Medulla oblongata (tissue), 1 donor: ENCODE data around the gene ALKBH4.
A peak's percentile ranks its signal among the peaks of the same experiment; 100 is the strongest.
"Not testable (repeated sequence)": the region's sequence is repeated elsewhere in the genome, so short reads cannot be mapped to it uniquely, and the experiment has no call there.

Experiments used
- DNase-seq: peaks from one replicate; pipeline ENCODE4 v3.0.0-alpha.2; 2015; ENCODE audit errors: extremely low spot score

Gene ALKBH4

GRCh38 chr7:102455596-102455995 is 9.1 kb downstream of the ALKBH4 start:
- DNase-seq = no peak

GRCh38 chr7:102454932-102455331 is 9.7 kb downstream of the ALKBH4 start:
- not testable (repeated sequence) for DNase-seq

GRCh38 chr7:102454468-102454867 is 10.2 kb downstream of the ALKBH4 start:
- DNase-seq = no peak

GRCh38 chr7:102453319-102453718 is 11.3 kb downstream of the ALKBH4 start:
- DNase-seq = no peak

- no peak for DNase-seq
Observed at GRCh38 chr7:102452451-102452850, 12.2 kb downstream of the ALKBH4 start.

GRCh38 chr7:102451371-102452054 is 13.2 kb downstream of the ALKBH4 start:
- DNase-seq = no peak

GRCh38 chr7:102450242-102450641 is 14.4 kb downstream of the ALKBH4 start:
- DNase-seq = no peak

GRCh38 chr7:102449136-102449535 is 15.5 kb downstream of the ALKBH4 start:
- no peak for DNase-seq

- no peak for DNase-seq
Observed at GRCh38 chr7:102447311-102447710, 17.4 kb downstream of the ALKBH4 start.

- no peak for DNase-seq
Observed at GRCh38 chr7:102446387-102447156, 18.1 kb downstream of the ALKBH4 start.

- DNase-seq = no peak
Observed at GRCh38 chr7:102445674-102446071, 19.0 kb downstream of the ALKBH4 start.

GRCh38 chr7:102444961-102445673 is 19.5 kb downstream of the ALKBH4 start:
- DNase-seq = no peak

- DNase-seq = peak; percentile 51
Observed at GRCh38 chr7:102439963-102440795, 24.5 kb downstream of the ALKBH4 start.

- no peak for DNase-seq
Observed at GRCh38 chr7:102436118-102436517, 28.5 kb downstream of the ALKBH4 start.

- no peak for DNase-seq
Observed at GRCh38 chr7:102434039-102434486, 30.6 kb downstream of the ALKBH4 start.

GRCh38 chr7:102433219-102434038 is 31.2 kb downstream of the ALKBH4 start, which contains the start of gene ORAI2:
TSS of gene ORAI2 (plus strand) at chr7:102433575. CDS start at chr7:102438957, 5,382 bp downstream.
- peak; percentile 76 for DNase-seq

GRCh38 chr7:102432442-102433218 is 32.0 kb downstream of the ALKBH4 start:
- DNase-seq = no peak

GRCh38 chr7:102431617-102432298 is 32.9 kb downstream of the ALKBH4 start:
- peak; percentile 29 for DNase-seq
